ENCODE results near the gene CAPG.
A peak's percentile ranks its signal among the peaks of the same experiment; 100 is the strongest.

CAPG gene

DNA sequence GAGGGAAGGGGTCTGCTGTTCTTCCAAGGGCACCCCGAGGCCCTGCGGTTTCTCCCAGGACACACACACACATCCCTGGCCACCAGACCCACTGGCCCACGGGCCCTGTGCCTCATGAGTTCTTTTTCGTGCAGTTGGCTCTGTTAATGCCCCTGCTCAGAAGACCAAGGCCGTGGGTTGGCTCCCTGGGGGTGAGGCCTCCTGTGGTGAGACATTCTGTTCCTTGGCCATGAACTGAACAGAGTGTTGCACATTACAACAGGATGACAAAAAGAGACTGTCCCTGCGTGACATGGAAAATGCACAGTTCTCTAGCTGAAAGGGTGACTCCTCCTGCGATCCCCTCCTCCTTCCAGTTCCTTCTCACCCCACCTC is 39.0 kb upstream of the CAPG start:
- Histone ChIP-seq H3K4me2 (peak overlapping the region in 1 of 11 experiments; percentile 33; a peak in 1 of 22 replicates), H3K9ac (no peak overlapping the region), H3K4me3 (no peak overlapping the region), H3K9me3 (replicated peaks in 1 of 11) (no peaks in the 10 kb centered on the region), H4K20me1 (no peaks in the 10 kb centered on the region), H3K27me3 (no peaks in the 10 kb centered on the region), H3K36me3 (no peaks in the 10 kb centered on the region), H3K4me1 (peaks cover 14 to 28% (median 22%) of the 10 kb centered on the region in 10 experiments), H3K27ac (0 out of 22 replicates have a peak overlapping the region, but pooled peaks of 1 of the 11 experiments have one; percentile 35)
- TF ChIP-seq Cebpa-rat (IDR thresholded peaks at IDR 0.05), result no peak

DNA sequence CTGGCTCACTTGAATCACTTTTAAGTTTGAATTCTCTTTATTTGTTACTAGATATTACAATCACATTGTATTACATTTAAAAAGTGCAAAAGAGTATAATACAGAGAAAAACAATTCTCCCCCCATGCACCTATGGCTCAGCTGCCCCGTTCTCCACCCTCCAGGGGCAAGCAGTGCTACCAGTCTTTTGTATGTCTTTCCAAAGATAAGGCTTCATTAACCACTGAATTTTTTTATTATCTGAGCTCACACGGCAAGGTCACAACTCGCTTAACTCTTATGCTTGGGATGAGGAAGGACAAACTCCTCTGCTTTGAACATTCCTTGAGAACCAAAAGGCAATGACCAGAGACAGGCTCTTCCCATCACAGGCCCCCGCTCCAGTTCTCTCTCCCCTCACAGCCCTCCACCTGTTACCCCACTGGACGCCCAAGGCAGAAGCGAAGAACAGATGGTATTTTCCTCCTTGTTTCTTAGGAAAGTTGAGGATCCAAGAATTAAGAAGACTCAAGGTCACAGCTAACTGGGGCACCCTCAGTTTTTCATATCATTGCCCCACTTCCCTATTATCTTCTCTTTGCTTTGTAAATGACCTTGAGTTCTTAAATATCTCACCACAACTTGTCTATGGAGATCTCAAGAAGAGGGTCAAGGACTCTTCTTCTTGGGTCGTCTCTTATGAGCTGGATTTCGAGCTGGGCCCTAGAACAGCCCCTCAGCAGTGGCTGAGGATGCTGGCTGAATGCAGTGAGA is 38.5 kb upstream of the CAPG start:
- Histone ChIP-seq H3K4me1 (peaks cover 14 to 28% (median 22%) of the 10 kb centered on the region in 10 experiments), H3K4me3 (no peak overlapping the region), H3K27me3 (no peaks in the 10 kb centered on the region), H3K27ac (0 out of 22 replicates have a peak overlapping the region, but pooled peaks of 1 of the 11 experiments have one; percentile 35), H3K9me3 (replicated peaks in 1 of 11) (no peaks in the 10 kb centered on the region), H3K36me3 (no peaks in the 10 kb centered on the region), H3K4me2 (peak overlapping the region in 1 of 11 experiments; percentile 33; a peak in 1 of 22 replicates), H3K9ac (no peak overlapping the region), H4K20me1 (no peaks in the 10 kb centered on the region)
- TF ChIP-seq Cebpa-rat (IDR thresholded peaks at IDR 0.05), result no peak

DNA sequence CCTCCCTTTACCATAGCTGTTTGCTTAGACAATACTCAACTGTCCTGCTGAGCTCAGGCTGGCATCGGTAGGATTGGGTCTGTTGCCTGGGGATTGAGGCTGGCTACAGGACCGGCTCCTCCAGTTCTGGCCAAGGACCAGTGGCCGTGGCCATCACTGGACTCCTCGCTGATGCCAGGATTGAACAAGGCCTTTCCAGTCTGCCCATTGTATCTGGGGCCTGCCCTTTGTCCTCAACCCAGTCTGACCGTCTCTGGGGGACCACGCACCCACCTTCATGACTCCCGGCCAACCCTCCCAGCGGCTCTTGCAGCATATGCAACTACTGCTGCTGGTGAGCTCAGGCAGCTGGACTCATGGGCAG is 37.0 kb upstream of the CAPG start:
- Histone ChIP-seq H3K4me3 (no peak overlapping the region), H3K27me3 (no peaks in the 10 kb centered on the region), H3K36me3 (no peaks in the 10 kb centered on the region), H3K4me1 (peaks cover 14 to 29% (median 23%) of the 10 kb centered on the region in 10 experiments), H4K20me1 (no peaks in the 10 kb centered on the region), H3K4me2 (peak overlapping the region in 5 of 11 experiments; percentile 58 to 76 (median 71); a peak in 4 of 22 replicates), H3K27ac (no peak overlapping the region), H3K9ac (no peak overlapping the region), H3K9me3 (replicated peaks in 1 of 11) (no peaks in the 10 kb centered on the region)
- TF ChIP-seq Cebpa-rat (IDR thresholded peaks at IDR 0.05), result no peak

DNA sequence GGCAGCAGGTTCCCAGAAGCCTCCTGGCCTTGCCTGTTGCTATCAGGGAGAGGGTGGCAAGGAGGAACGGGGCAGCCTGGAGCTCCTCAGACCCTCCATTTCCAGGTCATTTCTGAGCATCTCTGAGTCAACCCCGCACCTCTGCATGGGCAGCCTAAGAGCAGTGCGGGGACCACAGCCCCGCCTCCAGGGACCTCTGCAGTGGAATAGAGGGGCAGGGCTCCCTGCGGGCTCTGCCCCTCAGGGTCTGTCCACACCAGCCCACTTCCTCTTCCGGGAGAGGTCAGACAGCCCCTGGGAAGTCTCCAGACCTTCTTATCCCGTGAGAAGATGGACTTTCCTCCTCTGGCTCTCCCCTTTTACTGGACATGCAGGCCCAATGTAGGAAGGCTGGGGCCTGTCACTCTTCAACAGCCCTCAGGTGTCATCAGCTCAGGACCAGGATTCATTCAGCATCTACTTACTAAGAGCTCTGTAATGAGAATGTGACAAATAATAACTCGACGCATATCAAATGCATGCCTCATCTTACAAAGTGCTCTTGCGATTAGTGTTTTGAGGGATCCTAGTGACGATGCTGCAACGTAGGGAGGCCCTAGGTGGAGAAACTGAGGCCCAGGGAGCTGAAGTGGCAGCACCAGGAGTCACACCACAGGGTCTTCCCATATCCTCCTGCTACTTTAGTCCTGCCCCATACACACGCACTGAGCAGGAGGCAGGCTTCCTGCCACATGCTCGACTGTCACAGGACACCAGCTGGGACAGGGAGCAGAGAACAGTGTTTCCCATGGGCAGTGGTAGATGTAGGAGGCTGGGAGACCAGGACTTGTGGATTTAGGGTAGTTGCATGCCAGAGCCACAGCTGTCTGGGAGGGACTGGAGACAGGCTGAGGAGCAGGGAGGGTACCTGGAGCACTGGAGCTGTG is 36.4 kb upstream of the CAPG start:
- H3K9ac ChIP-seq, result peak overlapping the region in 5 of 11 experiments; percentile 25 to 59 (median 44); a peak in 6 of 22 replicates
- H3K4me2 ChIP-seq, result peak overlapping the region; percentile 51 to 76 (median 69)
- H3K27me3 ChIP-seq, result no peaks in the 10 kb centered on the region
- peaks cover 14 to 36% (median 27%) of the 10 kb centered on the region in 10 experiments for H3K4me1 ChIP-seq
- no peak overlapping the region for H3K4me3 ChIP-seq
- no peaks in the 10 kb centered on the region for H3K36me3 ChIP-seq
- H3K27ac ChIP-seq, result peak overlapping the region in 10 of 11 experiments; percentile 16 to 61 (median 41); a peak in 15 of 22 replicates
- no peaks in the 10 kb centered on the region for H3K9me3 ChIP-seq (replicated peaks in 1 of 11)
- TF ChIP-seq Cebpa-rat (IDR thresholded peaks at IDR 0.05), result no peak
- H4K20me1 ChIP-seq, result no peaks in the 10 kb centered on the region

DNA sequence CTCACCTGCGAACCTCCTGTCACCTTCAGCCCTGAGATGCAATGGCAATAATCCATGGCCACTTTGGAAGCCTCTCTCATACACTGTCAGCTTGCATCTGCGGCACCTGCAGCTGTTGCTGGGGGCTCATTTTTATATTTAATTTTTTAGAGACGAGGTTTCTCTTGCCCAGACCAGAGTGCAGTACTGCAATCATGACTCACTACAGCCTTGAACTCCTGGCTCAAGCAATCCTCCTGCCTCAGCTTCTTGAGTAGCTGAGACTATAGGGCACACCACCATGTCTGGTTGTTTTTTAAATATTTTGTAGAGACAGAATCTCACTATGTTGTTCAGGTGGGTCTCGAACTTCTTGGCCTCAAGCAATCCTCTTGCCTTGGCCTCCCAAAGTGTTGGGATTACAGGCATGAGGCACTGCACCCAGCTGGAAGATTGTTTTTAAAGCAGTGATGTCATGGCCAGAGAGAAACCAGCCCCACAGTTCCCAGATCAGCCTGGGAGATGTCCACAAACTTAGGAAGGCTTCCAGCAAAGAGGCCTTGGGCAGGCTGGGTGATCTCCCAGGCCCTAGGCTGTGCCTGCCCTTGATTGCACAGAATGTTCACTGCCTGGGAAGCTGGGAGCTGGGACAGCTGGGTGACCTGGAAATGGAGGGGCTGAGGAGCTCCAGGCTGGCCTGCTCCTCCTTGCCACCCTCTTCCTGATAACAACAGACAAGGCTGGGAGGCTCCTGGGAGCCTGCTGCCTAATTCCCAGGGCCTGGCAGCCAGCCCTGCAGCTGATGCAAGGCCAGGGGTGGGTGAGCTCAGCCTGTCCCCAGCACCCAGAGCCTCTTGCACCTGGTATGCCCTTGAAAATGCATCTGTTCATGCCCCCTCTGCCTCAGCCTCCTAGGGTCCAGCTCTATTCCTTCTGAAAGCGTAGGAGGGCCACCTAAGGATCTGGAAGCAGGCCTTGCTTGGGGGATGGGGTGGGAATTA is 35.4 kb upstream of the CAPG start:
- Histone ChIP-seq H3K4me3 (no peak overlapping the region), H3K27ac (peak overlapping the region; percentile 16 to 61 (median 41); a peak in 18 of 22 replicates), H4K20me1 (no peaks in the 10 kb centered on the region), H3K9me3 (replicated peaks in 1 of 11) (no peaks in the 10 kb centered on the region), H3K4me2 (peak overlapping the region; percentile 51 to 76 (median 69)), H3K4me1 (peaks cover 14 to 45% (median 28%) of the 10 kb centered on the region in 10 experiments), H3K36me3 (no peaks in the 10 kb centered on the region), H3K9ac (peak overlapping the region in 7 of 11 experiments; percentile 3 to 59 (median 44); a peak in 10 of 22 replicates), H3K27me3 (no peaks in the 10 kb centered on the region)
- no peak for TF ChIP-seq Cebpa-rat (IDR thresholded peaks at IDR 0.05)

DNA sequence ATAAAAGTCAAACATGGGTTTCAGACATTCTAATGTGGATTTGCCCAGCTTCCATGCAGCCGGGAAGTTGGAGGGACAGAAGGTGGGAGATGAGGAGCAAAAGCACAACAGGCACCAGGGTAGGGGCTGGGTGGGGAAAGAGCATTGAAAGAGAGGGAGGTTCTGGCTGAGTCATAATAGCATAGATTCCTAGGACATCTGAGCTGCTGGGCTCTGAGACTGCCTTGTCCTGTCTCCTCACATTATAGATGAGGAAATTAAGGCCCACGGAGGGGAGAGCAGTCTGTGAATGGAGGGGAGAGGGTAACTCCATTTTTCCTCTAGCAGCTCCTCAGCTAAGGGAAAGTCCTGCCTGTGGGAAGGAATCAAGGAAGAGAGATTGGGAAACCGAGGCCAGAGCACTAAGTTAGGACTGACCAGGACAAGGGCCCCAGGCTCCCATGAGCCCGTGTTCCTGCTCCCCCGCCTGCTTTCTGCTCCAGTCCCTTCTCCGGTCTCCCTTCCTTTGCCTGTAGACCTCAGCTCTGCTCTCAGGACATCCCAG is 34.5 kb upstream of the CAPG start:
- no peak for TF ChIP-seq Cebpa-rat (IDR thresholded peaks at IDR 0.05)

DNA sequence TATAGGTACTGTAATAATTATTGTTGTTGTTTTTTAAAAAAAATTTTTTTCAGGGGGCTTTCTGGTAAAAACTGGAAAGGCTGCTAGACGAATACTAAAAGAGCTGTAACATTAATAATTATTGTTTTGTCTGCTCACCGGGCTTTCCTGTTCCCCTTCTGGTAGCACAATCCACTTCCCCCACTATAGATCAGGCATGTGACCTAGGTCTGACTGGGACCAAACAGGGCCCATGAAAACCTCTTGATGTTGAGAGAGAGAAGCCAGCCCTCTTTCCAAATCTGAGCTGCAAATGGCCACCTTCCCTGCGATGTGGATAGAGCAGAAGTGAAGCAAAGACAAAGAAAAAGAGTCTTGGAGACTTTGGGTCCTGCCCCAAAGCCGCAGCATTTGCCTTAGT is 31.7 kb upstream of the CAPG start:
- Histone ChIP-seq H3K9me3 (replicated peaks in 1 of 11) (no peaks in the 10 kb centered on the region), H3K36me3 (no peaks in the 10 kb centered on the region), H3K27ac (peak overlapping the region in 4 of 11 experiments; percentile 15 to 64 (median 60); a peak in 5 of 22 replicates), H3K9ac (no peak overlapping the region; a peak in 1 of 22 replicates), H3K4me3 (no peak overlapping the region), H3K4me1 (peaks cover 34 to 74% (median 50%) of the 10 kb centered on the region in 10 experiments), H3K27me3 (no peaks in the 10 kb centered on the region), H4K20me1 (no peaks in the 10 kb centered on the region), H3K4me2 (peak overlapping the region in 4 of 11 experiments; percentile 10 to 70 (median 48); a peak in 6 of 22 replicates)
- no peak for TF ChIP-seq Cebpa-rat (IDR thresholded peaks at IDR 0.05)

More for the DNA sequence above, 34.5 kb upstream of the CAPG start:
- no peaks in the 10 kb centered on the region for H3K27me3 ChIP-seq
- no peaks in the 10 kb centered on the region for H4K20me1 ChIP-seq
- no peak overlapping the region for H3K9ac ChIP-seq
- H3K9me3 ChIP-seq (replicated peaks in 1 of 11), result no peaks in the 10 kb centered on the region
- peaks cover 14 to 54% (median 28%) of the 10 kb centered on the region in 10 experiments for H3K4me1 ChIP-seq
- H3K4me3 ChIP-seq, result no peak overlapping the region
- peak overlapping the region in 2 of 11 experiments; percentile 10 to 76; a peak in 4 of 22 replicates for H3K4me2 ChIP-seq
- no peaks in the 10 kb centered on the region for H3K36me3 ChIP-seq
- H3K27ac ChIP-seq, result no peak overlapping the region

DNA sequence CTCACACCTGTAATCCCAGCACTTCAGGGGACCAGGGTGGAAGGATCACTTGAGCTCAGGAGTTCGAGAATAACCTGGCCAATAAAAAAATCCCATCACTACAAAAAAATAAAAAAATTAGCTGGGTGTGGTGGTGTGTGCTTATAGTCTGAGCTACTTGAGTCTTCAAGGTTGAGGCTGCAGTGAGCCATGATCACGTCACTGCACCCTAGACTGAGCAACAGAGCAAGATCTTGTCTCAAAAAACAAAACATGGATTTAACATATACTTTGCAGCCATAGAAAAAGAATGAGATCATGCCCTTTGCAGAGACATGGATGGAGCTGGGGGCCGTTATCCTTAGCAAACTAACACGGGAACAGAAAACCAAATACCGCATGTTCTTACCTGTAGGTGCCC is 30.6 kb upstream of the CAPG start:
- Histone ChIP-seq H3K4me3 (no peak overlapping the region), H3K4me2 (no peak overlapping the region), H3K36me3 (no peaks in the 10 kb centered on the region), H3K27ac (no peak overlapping the region), H3K4me1 (peaks cover 35 to 74% (median 50%) of the 10 kb centered on the region in 10 experiments), H3K9me3 (replicated peaks in 1 of 11) (no peaks in the 10 kb centered on the region), H3K27me3 (no peaks in the 10 kb centered on the region), H3K9ac (no peak overlapping the region), H4K20me1 (no peaks in the 10 kb centered on the region)
- TF ChIP-seq Cebpa-rat (IDR thresholded peaks at IDR 0.05), result no peak
